ENCODE measurements around the gene THAP3. TPM values are rescaled to one million over a fixed set of nuclear protein-coding genes. Genes with fewer than 3 reads are reported as not detected.

Gene THAP3
- total and polyA plus RNA-seq, 2 donors (not counting 1 experiment from before 2014, with no cell fraction given) = 20.2 to 30.4 TPM

GRCh38 chr1:6591222-6591621, 33.4 kb upstream of the THAP3 start:
- peaks cover 6% of the 10 kb centered on the region for H3K79me2 ChIP-seq (ENCODE audit: control insufficient read depth, insufficient read depth, low read length)
- no peak overlapping the region for H3K27ac ChIP-seq (ENCODE audit: low read length in 2 of 2)
- DNase-seq (no peak), ATAC-seq (ENCODE audit: low read depth) (peak; percentile 13)
- POLR2A ChIA-PET = no interaction called here
- no peaks in the 10 kb centered on the region for H3K9me3 Mint-ChIP-seq (ENCODE audit: insufficient read depth)
- no peak overlapping the region for H2AFZ ChIP-seq (ENCODE audit: insufficient read depth, low read depth, low read length, poor library complexity, severe bottlenecking)
- H3K9ac ChIP-seq (ENCODE audit: low read length) = no peak overlapping the region
- TF ChIP-seq CTCF (IDR thresholded peaks at IDR 0.05) (no peak), EZH2 (IDR thresholded peaks at IDR 0.05; ENCODE audit: borderline replicate concordance, insufficient read depth, low read depth, low read length, poor library complexity, severe bottlenecking) (no peak)
- H3K4me2 ChIP-seq (replicated peaks; ENCODE audit: low read depth, low read length, poor library complexity, severe bottlenecking) = no peak overlapping the region
- peaks cover 0 to 68% of the 10 kb centered on the region in 2 experiments for H3K36me3 ChIP-seq (replicated peaks in 1 of 2; ENCODE audit: control extremely low read depth in 1 of 2, control insufficient read depth in 1 of 2, extremely low read depth in 1 of 2, insufficient read depth in 2 of 2, low read length in 1 of 2)
- H3K27ac Mint-ChIP-seq = no peak overlapping the region
- WGBS (ENCODE audit: insufficient coverage) = 27% methylated on average over 13 of the region's 13 CpGs
- H3K4me1 ChIP-seq (ENCODE audit: control insufficient read depth in 2 of 2, insufficient read depth in 2 of 2, low read length in 2 of 2) = peaks cover 0 to 18% of the 10 kb centered on the region in 2 donors
- H4K20me1 ChIP-seq (ENCODE audit: control insufficient read depth, insufficient read depth, low read length, poor library complexity, severe bottlenecking) = peaks cover 45% of the 10 kb centered on the region
- peaks cover 9% of the 10 kb centered on the region for H3K4me1 Mint-ChIP-seq
- no peaks in the 10 kb centered on the region for H3K27me3 ChIP-seq (replicated peaks in 1 of 4; ENCODE audit: control extremely low read depth in 1 of 4, control insufficient read depth in 3 of 4, insufficient read depth in 4 of 4, low read length in 3 of 4)
- H3K9me3 ChIP-seq (ENCODE audit: control extremely low read depth in 1 of 3, control insufficient read depth in 2 of 3, insufficient read depth in 1 of 3, low read length in 2 of 3) = no peaks in the 10 kb centered on the region
- H3K4me3 ChIP-seq (ENCODE audit: control extremely low read depth in 1 of 5, extremely low read depth in 1 of 5, insufficient read depth in 1 of 5, low read depth in 2 of 5, low read length in 4 of 5) = no peak overlapping the region
- intact Hi-C loops (cut with micrococcal nuclease) = no loop called here
- no peaks in the 10 kb centered on the region for H3K27me3 Mint-ChIP-seq
- H3K4me3 Mint-ChIP-seq = no peak overlapping the region
- CTCF ChIA-PET = interaction anchor here (1.0 kb wide), 1 partner anchor 36 kb away, joined by 4 read pairs; no protein-coding TSS in a partner anchor

GRCh38 chr1:6591644-6592043, 33.0 kb upstream of the THAP3 start:
- DNase-seq (no peak), ATAC-seq (ENCODE audit: low read depth) (no peak)
- 81% methylated on average over 6 of the region's 6 CpGs for WGBS (ENCODE audit: insufficient coverage)
- Histone ChIP-seq H3K9ac (ENCODE audit: low read length) (no peak overlapping the region), H4K20me1 (ENCODE audit: control insufficient read depth, insufficient read depth, low read length, poor library complexity, severe bottlenecking) (peaks cover 44% of the 10 kb centered on the region), H3K4me2 (replicated peaks; ENCODE audit: low read depth, low read length, poor library complexity, severe bottlenecking) (no peak overlapping the region), H3K79me2 (ENCODE audit: control insufficient read depth, insufficient read depth, low read length) (peaks cover 9% of the 10 kb centered on the region), H3K36me3 (replicated peaks in 1 of 2; ENCODE audit: control extremely low read depth in 1 of 2, control insufficient read depth in 1 of 2, extremely low read depth in 1 of 2, insufficient read depth in 2 of 2, low read length in 1 of 2) (peaks cover 0 to 72% of the 10 kb centered on the region in 2 experiments), H3K4me1 (ENCODE audit: control insufficient read depth in 2 of 2, insufficient read depth in 2 of 2, low read length in 2 of 2) (peaks cover 0 to 18% of the 10 kb centered on the region in 2 donors), H3K27ac (ENCODE audit: low read length in 2 of 2) (no peak overlapping the region), H3K4me3 (ENCODE audit: control extremely low read depth in 1 of 5, extremely low read depth in 1 of 5, insufficient read depth in 1 of 5, low read depth in 2 of 5, low read length in 4 of 5) (no peak overlapping the region), H3K27me3 (replicated peaks in 1 of 4; ENCODE audit: control extremely low read depth in 1 of 4, control insufficient read depth in 3 of 4, insufficient read depth in 4 of 4, low read length in 3 of 4) (no peaks in the 10 kb centered on the region), H2AFZ (ENCODE audit: insufficient read depth, low read depth, low read length, poor library complexity, severe bottlenecking) (no peak overlapping the region), H3K9me3 (ENCODE audit: control extremely low read depth in 1 of 3, control insufficient read depth in 2 of 3, insufficient read depth in 1 of 3, low read length in 2 of 3) (no peaks in the 10 kb centered on the region)
- H3K4me1 Mint-ChIP-seq = peaks cover 10% of the 10 kb centered on the region
- H3K4me3 Mint-ChIP-seq = no peak overlapping the region
- intact Hi-C loops (cut with micrococcal nuclease) = no loop called here
- no peaks in the 10 kb centered on the region for H3K9me3 Mint-ChIP-seq (ENCODE audit: insufficient read depth)
- no peaks in the 10 kb centered on the region for H3K27me3 Mint-ChIP-seq
- ChIA-PET CTCF (interaction anchor here (1.0 kb wide), 1 partner anchor 37 kb away, joined by 4 read pairs; no protein-coding TSS in a partner anchor), POLR2A (no interaction called here)
- no peak overlapping the region for H3K27ac Mint-ChIP-seq
- TF ChIP-seq EZH2 (IDR thresholded peaks at IDR 0.05; ENCODE audit: borderline replicate concordance, insufficient read depth, low read depth, low read length, poor library complexity, severe bottlenecking) = no peak
- no peak for TF ChIP-seq CTCF (IDR thresholded peaks at IDR 0.05)
